HUES64 (cell line): ENCODE measurements around the gene LYPD1.

ENCODE experiments used
- H3K27ac ChIP-seq: 2 replicates; pipeline ENCODE4 v1.7.0; 2013; ENCODE audit warnings: low read depth, low read length, inconsistent platforms
- H3K27me3 ChIP-seq: 2 replicates; pipeline ENCODE4 v1.6.1; 2013; ENCODE audit warnings: mild to moderate bottlenecking, low read length; ENCODE audit not compliant: insufficient read depth
- H3K36me3 ChIP-seq: 2 replicates; pipeline ENCODE4 v1.6.1; 2013; ENCODE audit warnings: mild to moderate bottlenecking, low read length; ENCODE audit not compliant: insufficient read depth
- H3K4me1 ChIP-seq: 2 replicates; pipeline ENCODE4 v1.6.1; 2013; ENCODE audit warnings: mild to moderate bottlenecking, low read length, moderate library complexity; ENCODE audit not compliant: insufficient read depth
- H3K4me3 ChIP-seq: 2 replicates; pipeline ENCODE4 v1.5.1; 2013; ENCODE audit warnings: mild to moderate bottlenecking, low read length, moderate library complexity
- H3K9ac ChIP-seq: 2 replicates; pipeline ENCODE4 v1.6.1; 2013; ENCODE audit warnings: mild to moderate bottlenecking, low read depth, low read length
- H3K9me3 ChIP-seq: 2 replicates; pipeline ENCODE4 v1.6.1; 2013; ENCODE audit warnings: low read depth, low read length; ENCODE audit not compliant: insufficient read depth
- WGBS: fragments of 150-250, 120-280 bp; methylation state at CpG from one replicate; pipeline ENCODE4 v1.1.7; 2013; ENCODE audit warnings: missing lambda C conversion rate; 5-methylcytosine and 5-hydroxymethylcytosine counted together

The LYPD1 gene

DNA sequence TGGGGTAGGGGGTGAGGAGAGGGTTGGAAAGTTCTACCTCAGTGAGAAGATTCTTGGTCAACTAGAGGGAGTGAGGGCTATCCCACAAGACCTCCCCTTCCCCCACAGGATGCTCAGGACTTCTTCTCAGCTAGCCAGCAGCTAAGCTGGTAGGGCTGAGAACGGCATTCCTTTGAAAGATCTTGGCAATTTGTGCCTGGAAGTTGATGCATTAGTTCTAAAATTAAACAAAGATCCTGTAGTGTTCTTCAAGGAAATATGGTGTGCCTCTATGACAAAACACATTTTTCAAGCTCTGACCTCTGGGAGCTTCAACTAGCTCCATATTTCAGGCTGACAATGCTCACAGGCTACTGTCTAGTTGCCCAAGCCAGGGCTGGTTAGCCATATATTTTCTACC is 2.3 kb downstream of the LYPD1 start:
- no peak overlapping the region for H3K27ac ChIP-seq
- peak overlapping the region; percentile 75 for H3K4me3 ChIP-seq
- H3K9ac ChIP-seq, result no peak overlapping the region
- 82% methylated on average over 1 of the region's 1 CpG for WGBS
- peaks cover 55% of the 10 kb centered on the region for H3K27me3 ChIP-seq
- H3K4me1 ChIP-seq, result peaks cover 25% of the 10 kb centered on the region
- no peaks in the 10 kb centered on the region for H3K9me3 ChIP-seq
- H3K36me3 ChIP-seq, result peaks cover 21% of the 10 kb centered on the region; the same call in 1 of the 2 replicates

DNA sequence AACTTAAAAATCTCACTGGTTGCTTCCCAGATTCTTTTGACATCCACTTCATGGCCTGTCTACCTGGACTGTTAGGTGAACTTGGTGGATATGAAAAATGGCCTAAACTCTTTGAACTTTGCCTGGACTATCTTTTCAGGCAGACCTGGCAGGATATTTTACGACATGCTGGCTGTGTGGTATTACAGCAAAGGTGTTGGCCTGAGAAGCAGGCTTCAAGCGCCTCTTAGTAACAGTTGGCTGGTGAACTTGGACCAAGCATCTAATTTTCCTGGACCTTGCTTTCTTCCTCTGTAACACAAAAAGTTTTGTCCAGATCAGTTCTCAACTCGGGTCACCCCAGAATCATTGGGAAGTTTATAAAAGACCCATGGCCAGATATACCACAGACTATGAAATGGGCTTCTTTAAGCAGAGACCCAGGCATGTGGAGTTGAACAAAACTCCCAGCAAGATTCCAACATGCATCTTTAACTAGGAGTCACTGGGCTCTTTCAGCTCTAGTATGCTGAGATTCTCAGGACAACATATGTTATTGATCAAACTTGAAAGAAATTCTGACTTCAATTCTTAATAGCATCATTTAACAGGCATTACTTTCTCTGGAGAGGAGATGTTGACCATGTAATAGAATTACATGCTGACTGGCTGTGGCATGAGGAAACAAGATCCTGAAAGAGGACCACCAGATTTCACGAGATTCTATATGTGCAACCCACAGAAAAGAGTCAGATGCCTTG is 4.4 kb downstream of the LYPD1 start:
- H3K9me3 ChIP-seq, result no peaks in the 10 kb centered on the region
- 97% methylated on average over 4 of the region's 4 CpGs for WGBS
- peaks cover 13% of the 10 kb centered on the region for H3K4me1 ChIP-seq
- H3K27ac ChIP-seq, result no peak overlapping the region
- no peak overlapping the region for H3K9ac ChIP-seq
- no peak overlapping the region for H3K4me3 ChIP-seq
- H3K36me3 ChIP-seq, result peaks cover 34% of the 10 kb centered on the region; the same call in 1 of the 2 replicates
- H3K27me3 ChIP-seq, result peaks cover 41% of the 10 kb centered on the region

DNA sequence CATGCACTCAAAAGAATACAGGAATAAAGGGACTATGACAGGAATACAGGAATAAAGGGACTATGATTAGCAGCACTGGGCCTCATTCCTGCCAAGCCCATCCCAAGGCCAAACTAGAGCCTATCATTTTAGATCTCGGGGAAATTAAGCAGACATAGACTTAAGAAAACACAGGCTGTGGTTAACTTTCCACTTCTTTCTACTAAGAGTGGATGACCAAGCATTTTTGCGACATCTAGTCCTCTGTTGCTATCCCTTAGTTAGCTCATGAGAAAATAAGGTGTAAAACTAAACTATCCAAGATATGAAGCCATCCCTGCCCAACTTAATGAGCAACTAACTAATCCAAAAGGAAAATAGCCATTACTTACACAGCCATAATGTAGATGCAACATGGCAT is 5.9 kb downstream of the LYPD1 start:
- 99% methylated on average over 2 of the region's 2 CpGs for WGBS
- Histone ChIP-seq H3K9me3 (no peaks in the 10 kb centered on the region), H3K36me3 (peaks cover 39% of the 10 kb centered on the region; the same call in 1 of the 2 replicates), H3K27ac (no peak overlapping the region), H3K9ac (no peak overlapping the region), H3K4me3 (no peak overlapping the region), H3K27me3 (peaks cover 26% of the 10 kb centered on the region), H3K4me1 (peaks cover 13% of the 10 kb centered on the region)

DNA sequence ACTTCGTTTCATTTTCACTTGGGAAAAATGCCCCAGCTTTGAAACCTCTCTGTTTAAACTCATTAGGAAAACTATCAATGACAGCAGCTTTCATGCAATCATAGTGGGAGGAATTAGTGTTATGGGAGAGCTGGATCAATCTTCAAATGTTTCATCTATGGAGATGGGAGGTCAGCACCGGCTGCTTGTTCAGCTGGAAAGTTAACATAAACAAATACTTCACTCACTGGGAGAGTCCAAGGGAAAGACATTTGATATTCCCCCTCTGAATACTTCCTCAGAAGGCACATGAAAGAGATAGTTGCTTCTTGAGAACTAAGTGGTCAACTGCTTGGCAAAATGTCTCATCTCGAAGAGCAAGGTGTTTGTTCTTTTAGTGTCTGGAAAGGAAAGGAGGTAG is 7.3 kb downstream of the LYPD1 start:
- Histone ChIP-seq H3K4me3 (no peak overlapping the region), H3K9me3 (no peaks in the 10 kb centered on the region), H3K27ac (no peak overlapping the region), H3K9ac (no peak overlapping the region), H3K27me3 (peaks cover 12% of the 10 kb centered on the region), H3K36me3 (peaks cover 49% of the 10 kb centered on the region; the same call in 1 of the 2 replicates), H3K4me1 (peaks cover 6% of the 10 kb centered on the region)
- 92% methylated on average over 2 of the region's 3 CpGs for WGBS

DNA sequence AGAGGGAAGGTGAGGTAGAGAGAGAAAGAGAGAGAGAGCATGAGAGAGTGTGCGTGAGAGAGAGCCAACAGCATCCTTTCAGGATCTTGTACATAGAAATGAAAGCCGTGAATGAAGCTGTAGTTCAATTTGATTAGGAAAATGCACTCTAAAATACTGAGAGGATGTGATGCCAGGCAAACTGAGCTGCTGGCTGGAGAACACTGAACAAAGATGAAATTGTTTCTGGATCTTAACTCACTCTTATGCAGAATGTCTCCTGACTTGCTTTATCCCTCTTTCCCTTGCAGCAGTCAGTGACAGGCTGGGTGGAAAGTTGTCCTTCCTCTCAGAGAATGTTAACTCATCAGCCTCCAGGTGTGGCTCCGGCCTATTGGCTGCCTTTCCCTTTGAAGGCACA is 10.7 kb downstream of the LYPD1 start:
- H3K9me3 ChIP-seq, result no peaks in the 10 kb centered on the region
- no peak overlapping the region for H3K9ac ChIP-seq
- H3K36me3 ChIP-seq, result peaks cover 34% of the 10 kb centered on the region; the same call in 1 of the 2 replicates
- H3K4me1 ChIP-seq, result peaks cover 9% of the 10 kb centered on the region; the same call in 1 of the 2 replicates
- H3K27ac ChIP-seq, result no peak overlapping the region
- no peak overlapping the region for H3K4me3 ChIP-seq
- H3K27me3 ChIP-seq, result no peaks in the 10 kb centered on the region
- WGBS, result 93% methylated on average over 3 of the region's 3 CpGs

DNA sequence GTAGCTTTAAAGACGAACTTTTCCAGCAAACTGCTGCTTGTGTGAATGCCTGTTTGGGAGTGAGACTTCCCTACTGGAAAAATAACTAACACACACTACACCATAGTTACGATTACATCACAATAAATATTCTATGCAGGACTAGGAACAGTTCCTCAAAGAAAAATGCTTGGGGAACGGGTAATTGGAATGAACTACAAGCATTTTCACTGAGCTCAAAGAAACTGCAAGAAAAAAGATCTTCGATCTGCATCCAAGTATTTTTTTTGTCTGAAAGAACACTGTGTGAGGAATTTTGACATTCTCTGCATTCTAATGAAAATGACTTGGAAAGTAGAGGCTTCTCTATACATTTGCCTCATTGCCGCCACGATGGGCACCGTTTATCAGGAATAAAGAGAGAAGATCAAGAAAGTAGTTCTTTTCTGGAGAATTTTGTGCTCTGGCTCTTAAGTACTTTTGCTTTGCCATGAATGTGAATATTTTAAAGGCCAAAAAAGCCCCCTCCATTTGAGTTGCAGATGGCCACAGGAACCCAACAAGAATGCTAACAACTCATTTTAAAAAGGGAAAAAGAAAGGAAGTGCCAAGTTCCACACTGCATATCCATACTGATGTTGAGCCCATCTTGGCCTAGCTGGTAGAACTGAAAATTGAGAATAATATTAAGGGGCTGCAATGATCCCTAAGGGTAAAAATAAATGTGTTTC is 13.6 kb downstream of the LYPD1 start:
- Histone ChIP-seq H3K27me3 (no peaks in the 10 kb centered on the region), H3K9ac (no peak overlapping the region), H3K27ac (no peak overlapping the region), H3K9me3 (no peaks in the 10 kb centered on the region), H3K4me1 (peaks cover 9% of the 10 kb centered on the region; the same call in 1 of the 2 replicates), H3K36me3 (peaks cover 26% of the 10 kb centered on the region; the same call in 1 of the 2 replicates), H3K4me3 (no peak overlapping the region)
- WGBS, result 63% methylated on average over 7 of the region's 7 CpGs

DNA sequence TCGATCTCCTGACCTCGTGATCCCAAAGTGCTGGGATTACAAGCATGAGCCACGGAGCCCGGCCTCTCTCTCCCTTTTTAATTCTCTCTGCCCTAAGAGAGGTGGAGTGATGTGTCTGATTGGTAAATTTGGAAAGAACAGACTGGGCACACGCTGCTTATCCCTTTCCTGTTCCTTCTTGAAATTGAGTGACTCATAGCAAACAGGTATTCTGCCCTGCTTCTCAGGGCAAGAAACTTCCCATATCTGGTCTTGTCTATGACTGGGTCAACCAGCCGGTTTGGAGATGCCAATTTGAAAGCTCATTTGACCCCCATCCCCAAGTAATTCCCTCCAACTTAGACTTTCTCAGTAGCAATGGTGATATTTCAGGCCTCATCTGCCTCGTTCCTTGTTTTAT is 15.0 kb downstream of the LYPD1 start:
- peaks cover 9% of the 10 kb centered on the region; the same call in 1 of the 2 replicates for H3K4me1 ChIP-seq
- no peak overlapping the region for H3K27ac ChIP-seq
- 96% methylated on average over 7 of the region's 7 CpGs for WGBS
- no peak overlapping the region for H3K4me3 ChIP-seq
- H3K27me3 ChIP-seq, result no peaks in the 10 kb centered on the region
- no peak overlapping the region for H3K9ac ChIP-seq
- no peaks in the 10 kb centered on the region for H3K9me3 ChIP-seq
- H3K36me3 ChIP-seq, result peaks cover 15% of the 10 kb centered on the region; the same call in 1 of the 2 replicates

DNA sequence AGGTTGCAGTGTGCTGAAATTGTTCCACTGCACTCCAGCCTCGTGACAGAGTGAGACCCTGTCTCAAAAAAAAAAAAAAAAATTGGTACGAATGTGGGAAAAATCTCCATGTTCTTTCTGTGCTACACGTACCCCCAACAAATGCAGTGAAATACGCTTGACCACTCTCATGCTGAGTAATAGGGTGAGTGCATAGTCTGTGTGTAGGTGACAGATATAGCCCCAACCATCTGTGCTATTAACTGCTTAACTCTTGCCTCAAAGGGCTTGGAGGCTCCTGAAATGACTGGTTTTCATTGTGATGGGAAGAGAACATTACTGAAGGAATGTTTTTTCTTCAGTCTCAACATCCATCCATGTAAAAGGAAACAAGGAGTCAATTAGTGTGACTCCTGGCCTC is 15.7 kb downstream of the LYPD1 start:
- H3K27ac ChIP-seq, result no peak overlapping the region
- 88% methylated on average over 4 of the region's 4 CpGs for WGBS
- no peaks in the 10 kb centered on the region for H3K9me3 ChIP-seq
- H3K36me3 ChIP-seq, result peaks cover 15% of the 10 kb centered on the region; the same call in 1 of the 2 replicates
- no peak overlapping the region for H3K4me3 ChIP-seq
- H3K27me3 ChIP-seq, result no peaks in the 10 kb centered on the region
- H3K4me1 ChIP-seq, result peaks cover 12% of the 10 kb centered on the region
- no peak overlapping the region for H3K9ac ChIP-seq

DNA sequence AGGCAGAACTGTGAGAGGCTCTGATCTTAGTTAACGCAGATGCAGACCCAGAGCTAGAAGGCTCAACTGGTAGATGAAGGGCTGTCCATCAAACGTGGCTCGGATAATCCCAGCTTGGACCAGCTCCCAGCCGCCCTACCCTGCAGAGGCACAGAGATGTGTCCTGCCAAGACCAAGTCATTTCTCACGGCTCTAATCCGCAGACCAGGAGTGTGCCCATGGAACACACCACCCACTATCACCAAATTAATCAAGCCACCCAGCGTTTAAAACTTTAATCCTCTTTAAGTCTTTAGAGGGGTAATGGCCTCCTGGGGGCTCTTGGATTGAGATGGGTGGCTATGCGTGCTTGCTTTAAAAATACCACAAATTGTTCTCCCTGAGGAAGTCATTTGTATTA is 17.5 kb downstream of the LYPD1 start:
- H3K9ac ChIP-seq, result no peak overlapping the region
- H3K27me3 ChIP-seq, result no peaks in the 10 kb centered on the region
- no peak overlapping the region for H3K27ac ChIP-seq
- 83% methylated on average over 7 of the region's 8 CpGs for WGBS
- H3K9me3 ChIP-seq, result no peaks in the 10 kb centered on the region
- peaks cover 3% of the 10 kb centered on the region; the same call in 1 of the 2 replicates for H3K36me3 ChIP-seq
- H3K4me3 ChIP-seq, result no peak overlapping the region
- peaks cover 12% of the 10 kb centered on the region for H3K4me1 ChIP-seq

DNA sequence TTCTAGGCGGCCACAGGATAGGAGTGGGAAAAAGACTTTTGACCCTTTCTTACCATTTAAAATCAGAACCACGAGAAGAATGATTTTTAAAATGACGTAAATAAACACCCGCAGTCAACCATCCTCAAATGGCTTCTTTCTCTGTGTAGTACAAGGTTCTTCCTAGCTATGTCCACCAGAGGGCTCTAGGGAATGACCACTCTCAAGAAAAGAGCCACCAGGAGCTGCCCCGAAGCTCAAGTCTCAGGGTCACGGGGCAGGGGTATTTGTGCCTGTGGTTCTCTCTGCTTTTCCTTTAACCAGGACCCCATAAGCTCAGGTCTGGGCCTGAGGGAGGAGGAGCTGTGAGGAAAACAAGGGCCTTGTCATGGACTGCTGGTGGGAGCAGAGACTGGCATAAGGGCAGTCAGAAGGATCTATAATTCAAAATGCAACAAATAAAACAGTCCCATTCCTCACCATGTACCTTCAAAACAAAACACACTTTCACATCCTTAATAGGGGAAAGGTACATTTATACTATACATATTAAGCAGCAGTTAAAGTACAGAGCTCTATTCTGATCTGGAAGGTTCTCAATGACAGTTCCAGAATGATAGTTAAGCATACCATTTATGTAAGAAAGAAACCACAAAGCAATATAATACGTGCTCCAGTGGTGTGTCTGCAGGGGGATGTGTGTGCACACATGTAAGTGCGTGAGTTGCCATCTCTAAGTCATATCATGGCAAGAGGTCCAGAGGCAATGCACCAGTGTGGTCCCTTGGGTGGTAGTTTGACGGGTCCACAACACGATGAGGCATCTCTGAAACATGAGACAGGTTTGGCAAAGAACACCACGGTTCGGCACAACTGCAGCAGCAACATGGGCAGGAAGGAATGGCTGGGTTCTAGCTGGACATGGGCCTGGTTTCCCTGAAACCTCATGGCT is 18.6 kb downstream of the LYPD1 start:
- Histone ChIP-seq H3K4me1 (peaks cover 8% of the 10 kb centered on the region), H3K27me3 (no peaks in the 10 kb centered on the region), H3K9ac (no peak overlapping the region), H3K36me3 (no peaks in the 10 kb centered on the region), H3K4me3 (no peak overlapping the region), H3K9me3 (no peaks in the 10 kb centered on the region), H3K27ac (no peak overlapping the region)
- WGBS, result 90% methylated on average over 11 of the region's 12 CpGs
